Kidney glomerular epithelial cell (primary cell): ENCODE measurements around the gene EHD3.

Experiments used
- DNase-seq: peaks from one replicate; lab custom pipeline; 2025; lab: John Stamatoyannopoulos, UW

The EHD3 gene

DNA sequence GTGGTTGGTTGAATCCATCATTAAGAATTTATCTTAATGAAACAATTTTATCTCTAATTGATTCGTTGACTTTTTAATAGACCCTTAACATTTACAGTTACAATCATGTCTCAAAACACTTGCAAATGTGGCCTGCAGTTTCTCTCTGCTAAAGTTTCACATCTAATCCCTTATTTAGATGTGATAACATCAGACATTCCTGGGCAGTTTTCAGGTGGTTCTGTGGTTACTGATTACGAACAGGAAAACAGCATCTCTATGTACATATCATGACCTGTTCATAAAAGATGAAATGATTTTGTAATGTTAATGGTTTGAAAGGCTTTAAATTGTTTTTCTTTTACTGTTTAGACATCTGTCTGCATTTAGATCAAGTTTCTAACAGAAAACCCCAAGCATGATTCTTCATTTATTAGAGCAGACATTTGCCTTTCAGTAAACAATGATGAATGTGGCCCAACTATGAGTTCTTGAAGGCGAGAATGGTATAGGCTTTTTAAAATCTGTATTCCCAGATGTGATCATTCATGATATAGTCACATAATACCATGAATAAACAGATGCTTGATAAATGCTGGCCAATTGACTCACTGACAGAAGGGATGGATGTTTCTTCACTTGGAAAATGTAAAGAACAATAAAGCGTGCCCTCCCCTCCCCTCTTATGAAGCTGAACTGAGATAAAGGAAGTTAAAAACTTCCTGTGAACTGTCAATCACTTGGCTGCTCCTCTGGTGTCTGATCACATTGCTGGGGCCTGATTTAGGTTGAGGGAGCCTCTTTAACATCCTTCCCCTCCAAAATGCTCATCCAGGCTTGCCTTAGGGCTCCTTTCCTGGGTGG lies 20.1 kb upstream of the EHD3 start:
- DNase-seq: no peak

DNA sequence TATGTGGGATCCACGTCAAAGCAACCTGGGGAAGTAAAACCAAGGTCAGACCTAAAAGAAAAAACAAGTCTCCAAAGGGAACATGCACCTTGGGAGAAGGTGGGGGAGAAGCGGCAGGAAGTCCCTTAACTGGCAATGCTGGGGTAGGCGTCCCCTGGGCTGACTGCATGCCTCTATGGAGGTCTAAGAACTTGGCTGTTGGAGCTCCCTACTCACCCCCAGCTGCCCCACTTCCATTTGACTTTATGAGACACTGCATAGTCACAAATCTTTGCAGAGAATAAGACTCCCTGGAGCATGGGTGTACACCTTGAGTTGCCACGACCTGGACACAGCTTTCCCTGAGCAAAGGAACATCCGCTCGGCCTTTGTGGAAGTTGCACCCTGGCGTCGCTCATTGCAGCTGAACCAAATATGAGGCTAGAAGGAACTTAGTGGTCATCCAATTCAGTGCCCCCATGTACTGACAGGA lies 19.5 kb upstream of the EHD3 start:
- no peak for DNase-seq

DNA sequence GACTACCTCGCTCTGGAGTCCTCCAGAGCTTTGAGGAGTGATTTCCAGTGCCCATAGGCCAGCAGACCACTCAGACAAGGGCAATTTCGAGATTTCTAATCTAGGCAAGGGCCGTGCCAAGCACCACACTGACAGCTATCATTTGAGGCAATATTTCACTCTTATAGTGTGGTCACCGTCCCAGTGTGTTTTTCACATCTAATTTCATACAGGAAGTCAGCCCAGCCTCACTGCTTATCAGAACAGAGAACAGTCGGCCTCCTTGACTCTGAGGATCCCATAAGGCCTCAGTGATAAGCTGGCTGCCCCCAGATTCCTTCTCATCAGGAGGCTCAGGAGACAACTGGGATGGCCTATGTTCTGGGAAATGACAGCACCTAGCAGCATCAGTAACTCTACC lies 17.2 kb upstream of the EHD3 start:
- DNase-seq: no peak

DNA sequence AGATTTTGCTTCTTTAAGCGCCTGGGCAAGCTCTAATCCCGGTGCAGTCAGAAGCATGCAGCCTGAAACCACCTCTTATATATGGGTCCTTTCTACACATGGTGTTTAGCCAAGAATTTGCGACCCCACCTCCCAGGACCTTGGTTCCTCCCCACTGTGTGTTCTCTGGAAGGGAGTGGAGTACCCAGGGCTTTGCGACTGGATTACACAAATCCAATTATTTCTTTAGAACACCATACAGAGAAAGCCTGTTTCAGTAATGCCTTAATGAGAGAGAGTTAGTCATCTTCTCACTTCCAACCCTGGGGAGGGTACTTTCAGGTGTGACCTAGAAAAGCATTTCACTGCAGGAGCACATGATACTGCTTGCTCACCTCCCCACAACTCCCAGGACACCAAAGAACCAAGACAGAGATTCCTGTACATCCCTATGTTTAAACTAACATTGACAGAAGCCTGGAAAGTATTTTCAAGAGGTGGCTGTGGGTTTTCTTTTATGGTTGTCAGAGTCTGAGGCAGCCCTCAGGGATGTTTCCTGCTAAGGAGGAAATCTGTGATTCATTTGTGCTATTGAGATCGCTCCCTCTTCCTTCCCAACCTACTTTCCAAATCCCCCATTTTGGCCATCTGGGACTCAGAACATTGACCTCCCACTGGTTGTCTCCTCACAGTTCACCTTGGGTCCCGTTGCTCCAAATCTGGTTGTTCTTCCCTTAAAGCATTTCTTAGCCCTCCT lies 16.3 kb upstream of the EHD3 start, which contains the start of gene CAPN14:
Gene CAPN14, minus strand, starts transcription at position 51 of the 736 bp plus-strand sequence. CDS start 12,068 bp downstream, outside the sequence.
- DNase-seq: no peak

DNA sequence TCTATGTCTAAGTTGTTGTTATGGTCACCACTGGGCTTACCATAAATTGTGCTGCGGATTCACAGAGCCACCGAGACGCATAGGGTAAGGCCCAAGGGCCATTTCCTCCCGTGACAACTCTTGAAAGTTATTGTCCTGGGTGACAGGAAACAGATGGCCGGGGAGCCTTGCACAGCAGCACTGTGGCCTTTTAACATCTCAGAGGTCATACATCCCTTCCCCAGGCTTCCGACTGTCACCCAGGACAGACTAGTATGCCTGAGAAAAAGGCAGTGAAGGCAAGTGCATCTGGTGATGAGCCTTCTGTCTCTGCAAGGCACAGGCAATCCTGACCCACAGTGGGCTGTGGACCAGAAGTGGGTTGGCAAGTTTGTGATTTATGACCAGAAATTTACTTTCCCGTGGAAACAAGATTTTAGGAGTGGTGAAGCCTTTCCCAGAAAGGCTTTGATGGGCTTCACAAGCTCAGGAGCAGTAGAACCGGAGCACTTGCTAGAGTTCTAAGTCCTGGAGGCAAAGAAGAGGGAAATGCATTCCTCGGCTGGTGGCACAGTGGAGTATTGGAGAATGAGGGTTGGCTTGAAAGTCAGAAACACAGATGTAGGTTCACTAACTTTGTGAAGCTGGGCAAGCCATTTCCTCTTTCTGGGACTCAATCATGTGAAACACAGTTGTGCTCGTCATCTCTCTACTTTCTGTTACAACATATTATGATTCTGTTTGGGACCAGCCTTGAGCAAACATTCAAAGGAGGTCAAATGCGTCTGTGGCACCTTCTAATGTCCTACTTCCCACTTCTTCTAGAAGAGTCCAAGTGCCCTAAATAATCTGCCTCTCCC lies 14.6 kb upstream of the EHD3 start:
- no peak for DNase-seq

DNA sequence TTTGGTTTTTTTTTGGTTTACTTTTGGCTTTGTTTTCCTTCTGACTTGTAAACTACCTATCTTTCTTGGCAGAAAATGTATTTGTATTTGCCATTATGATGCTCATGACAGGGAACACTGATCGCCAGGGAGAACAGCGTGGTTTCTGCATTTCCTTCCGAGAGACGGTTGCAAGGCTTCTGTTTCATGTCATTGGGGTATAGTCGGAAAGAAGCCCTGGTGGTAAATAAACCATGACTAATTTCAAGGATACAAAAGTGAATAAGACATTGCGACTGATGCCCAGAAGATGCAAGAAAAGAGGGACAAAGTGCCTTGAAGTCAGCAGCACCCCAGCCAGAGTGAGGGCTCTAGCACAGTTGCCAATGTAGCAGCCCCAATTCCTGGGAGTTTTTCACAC lies 12.4 kb upstream of the EHD3 start:
- DNase-seq: no peak

DNA sequence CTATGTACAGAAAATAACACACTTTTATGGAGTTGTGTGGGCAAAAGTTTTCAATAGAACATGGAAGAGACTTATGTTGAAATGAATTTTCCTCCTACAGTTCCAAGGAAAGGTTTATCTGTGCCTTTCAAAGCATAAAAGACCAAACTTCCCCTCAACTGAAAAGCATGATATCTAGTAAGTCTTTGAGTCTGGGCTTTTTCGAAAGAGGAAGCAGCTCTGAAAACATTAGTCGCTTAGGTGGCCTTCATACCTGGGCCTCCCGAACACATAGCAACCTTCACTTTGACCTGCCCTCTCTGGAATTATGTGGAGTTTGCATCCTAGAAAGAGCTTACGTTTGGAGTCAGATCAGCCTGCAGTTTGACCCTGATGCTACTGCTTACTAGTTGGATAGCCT lies 11.9 kb upstream of the EHD3 start:
- no peak for DNase-seq

DNA sequence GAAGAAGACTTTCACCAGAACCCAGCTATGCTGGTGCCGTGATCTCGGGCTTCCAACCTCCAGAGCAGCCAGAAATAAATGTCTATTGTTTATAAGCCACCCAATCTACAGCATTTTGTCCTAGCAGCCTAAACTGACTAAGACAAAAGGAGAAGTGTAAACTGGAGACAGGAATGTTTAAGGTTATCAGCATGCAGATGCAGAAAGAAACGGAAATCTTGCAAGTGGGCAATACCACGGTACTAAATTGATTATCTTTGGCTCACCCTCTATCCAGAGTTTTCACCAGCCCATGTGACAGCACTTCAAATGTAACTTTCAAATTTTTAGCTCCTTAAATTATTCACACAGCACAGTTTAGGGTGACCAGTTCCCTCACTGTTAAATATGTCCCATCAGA lies 10.9 kb upstream of the EHD3 start:
- DNase-seq: no peak

DNA sequence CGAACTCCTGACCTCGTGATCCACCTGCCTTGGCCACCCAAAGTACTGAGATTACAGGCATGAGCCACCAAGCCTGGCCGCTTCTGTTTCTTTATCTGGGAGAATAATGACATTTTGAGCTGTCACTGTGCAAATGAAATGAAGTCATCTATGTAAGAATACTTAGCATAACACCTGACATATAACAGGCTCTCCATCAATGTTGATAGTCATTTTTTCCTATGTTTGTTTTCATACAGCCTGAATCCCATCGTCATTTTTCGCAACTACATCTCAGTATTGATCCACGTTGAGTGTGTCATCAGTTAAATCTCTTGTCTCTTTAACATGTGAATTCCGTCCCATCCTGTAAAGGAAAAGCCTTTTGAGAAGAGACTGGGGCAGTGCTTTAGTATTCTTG lies 10.2 kb upstream of the EHD3 start:
- no peak for DNase-seq

DNA sequence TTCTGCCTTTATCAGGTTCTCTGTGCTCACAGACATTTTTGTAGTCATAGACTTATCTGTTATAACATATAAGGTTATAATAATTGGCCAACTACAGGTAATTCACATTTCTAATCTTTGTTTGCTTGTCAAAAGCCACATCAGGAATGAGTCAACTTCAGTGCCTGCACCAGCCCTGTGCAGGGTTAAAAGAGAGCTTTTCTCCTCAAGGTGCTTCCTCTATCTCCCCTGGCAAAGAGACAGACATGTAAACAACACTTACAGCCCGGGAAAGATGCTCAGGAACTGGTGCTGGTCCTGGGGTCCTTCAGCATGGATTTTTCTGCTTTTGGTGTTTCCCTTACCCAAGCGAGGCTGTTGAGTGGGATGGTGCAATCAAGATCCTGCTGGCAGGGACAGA lies 7.7 kb upstream of the EHD3 start:
- no peak for DNase-seq

DNA sequence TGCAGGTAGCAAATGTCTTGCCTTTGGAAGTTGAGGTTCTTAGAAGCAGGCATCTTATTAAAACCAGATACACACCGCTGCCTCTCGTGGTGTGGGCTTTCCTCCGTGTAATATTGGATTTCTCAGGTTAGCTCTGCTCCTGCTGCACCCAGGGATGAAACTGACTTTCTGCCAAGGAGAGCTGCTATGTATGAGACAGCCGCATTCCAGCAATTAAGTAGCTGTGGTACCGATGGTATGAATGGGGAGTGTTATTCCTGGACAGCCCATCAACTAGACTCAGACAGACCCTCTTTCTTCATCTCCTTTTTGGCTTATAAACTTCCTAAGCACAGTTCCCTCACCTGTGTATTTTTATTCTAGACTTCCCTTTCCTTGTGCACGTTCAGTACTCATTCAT lies 6.8 kb upstream of the EHD3 start:
- DNase-seq: no peak

DNA sequence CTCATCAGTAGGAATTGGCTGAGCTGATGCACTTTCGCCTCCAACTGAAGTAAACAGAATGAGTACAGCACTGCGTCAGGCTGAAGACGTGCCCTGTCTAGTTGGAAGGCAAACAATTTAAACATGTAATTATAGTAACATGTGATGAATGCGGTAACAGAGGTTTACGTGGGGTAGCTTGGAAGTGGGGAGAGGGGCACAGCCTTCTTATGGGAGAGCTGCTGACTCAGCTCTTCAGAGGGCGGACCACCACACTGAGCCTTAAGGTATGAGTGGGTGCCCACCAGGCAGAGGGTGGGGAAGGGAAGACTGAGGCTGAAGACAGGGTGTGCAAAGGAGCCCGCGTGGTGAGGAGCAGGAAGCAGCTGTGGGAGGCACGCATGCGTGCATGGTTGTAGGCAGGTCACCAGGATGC lies 6.2 kb upstream of the EHD3 start:
- no peak for DNase-seq

DNA sequence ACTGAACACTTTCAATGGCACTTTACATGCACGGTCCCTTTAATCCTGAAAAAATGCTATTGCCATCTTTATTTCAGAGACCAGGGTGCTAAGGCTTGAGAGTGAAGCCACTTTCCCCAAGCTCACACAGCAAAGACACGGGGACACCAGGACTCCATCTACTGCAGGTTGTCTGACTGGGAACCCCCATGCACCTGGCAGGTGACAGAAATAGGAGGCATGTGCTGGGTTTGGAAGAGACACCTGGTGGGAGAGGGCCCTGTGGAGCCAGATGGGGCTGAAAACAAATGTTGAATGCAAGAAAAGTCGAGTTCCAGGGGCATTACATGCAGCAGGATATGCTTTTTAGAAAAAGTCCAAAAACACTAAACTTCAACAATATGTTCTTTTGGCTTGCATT lies 5.2 kb upstream of the EHD3 start:
- DNase-seq: no peak

DNA sequence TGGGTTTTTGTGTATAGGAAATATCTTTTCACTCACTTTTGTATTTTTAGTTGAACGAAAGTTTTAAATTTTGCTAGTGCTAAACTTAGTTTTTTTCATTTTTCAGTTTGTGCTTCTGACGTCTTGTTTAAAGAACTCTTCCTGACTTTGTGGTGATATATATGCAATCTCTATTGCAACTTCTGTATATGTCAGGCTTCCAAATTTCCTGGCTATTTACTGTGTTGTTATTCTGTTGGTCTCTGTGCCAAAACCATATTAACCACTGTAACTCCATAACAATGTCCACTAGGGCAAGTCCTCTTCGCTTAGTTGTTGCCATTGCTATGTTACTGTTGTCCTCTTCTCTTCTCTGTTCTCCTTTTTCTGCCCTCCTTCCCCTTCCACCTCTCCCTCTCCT lies 3.2 kb upstream of the EHD3 start:
- DNase-seq: no peak

DNA sequence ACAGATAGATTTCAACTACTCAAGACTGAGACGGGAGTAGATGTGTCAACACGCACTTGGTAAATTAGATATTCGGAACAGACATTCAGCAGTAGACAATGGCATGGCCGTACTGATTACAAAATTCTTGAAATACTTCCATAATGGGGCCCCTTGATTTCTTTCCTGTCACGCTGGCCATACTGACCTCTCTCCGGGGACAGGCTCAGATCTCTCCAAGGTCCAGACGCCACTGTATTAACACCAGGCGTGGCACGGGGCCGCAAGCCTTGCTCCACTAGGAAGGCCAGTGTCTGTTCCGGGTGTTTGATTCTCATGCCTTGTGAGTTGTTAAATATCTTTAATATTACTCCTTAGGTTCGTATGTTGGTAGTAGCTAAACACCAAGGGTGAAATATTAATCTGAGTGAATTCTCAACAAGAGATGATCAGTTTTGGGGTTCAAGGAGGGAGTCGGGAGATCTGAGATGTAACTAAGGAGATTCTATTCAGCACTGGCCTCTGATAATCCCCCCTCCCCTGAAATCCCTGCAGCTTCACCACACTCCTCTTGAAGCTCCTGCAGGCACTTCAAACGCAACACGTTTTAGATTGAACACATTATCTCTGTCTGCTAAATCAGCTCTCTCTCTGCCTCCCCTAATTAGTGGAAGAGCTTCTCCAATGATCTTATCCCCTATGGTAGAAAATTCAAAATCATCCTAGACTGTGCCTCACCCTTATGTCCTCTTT lies 2.2 kb upstream of the EHD3 start:
- DNase-seq: no peak

DNA sequence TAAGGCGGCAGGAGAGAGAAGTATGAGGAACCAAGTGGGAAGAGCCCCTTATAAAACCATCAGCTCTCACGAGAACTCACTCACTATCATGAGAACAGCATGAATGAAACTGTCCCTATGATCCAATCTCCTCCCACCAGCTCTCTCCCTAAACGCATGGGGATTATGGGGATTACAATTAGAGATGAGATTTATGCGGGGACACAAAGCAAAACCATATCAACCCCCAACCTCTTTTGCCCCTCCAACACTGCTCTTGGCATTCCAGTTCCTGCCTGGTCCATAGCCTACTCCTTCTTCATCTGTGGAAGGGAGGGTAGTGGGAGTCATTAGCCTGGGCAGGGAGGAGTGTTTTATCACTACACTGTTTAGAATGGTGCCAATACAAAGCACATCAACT lies 1.4 kb upstream of the EHD3 start:
- DNase-seq: no peak

DNA sequence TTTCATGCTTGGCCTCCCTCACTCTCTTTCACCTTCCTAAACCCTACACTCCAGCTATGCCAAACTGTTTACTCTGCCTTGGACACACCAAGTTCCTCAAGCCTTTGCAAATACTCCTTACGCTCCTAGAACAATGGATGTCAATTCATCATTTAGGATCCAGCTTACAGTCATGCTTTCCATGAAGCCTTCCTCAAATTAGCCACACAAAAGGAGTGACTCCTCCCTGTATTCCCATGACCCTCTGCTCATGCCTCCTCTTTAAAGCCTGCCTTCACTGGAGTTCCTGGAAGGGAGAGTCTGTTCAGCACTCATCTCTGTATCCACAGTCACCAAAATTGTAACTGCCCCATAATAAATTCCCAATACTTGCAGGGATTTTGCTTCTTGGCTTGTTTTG lies 721 bp upstream of the EHD3 start:
- peak; percentile 16 for DNase-seq

DNA sequence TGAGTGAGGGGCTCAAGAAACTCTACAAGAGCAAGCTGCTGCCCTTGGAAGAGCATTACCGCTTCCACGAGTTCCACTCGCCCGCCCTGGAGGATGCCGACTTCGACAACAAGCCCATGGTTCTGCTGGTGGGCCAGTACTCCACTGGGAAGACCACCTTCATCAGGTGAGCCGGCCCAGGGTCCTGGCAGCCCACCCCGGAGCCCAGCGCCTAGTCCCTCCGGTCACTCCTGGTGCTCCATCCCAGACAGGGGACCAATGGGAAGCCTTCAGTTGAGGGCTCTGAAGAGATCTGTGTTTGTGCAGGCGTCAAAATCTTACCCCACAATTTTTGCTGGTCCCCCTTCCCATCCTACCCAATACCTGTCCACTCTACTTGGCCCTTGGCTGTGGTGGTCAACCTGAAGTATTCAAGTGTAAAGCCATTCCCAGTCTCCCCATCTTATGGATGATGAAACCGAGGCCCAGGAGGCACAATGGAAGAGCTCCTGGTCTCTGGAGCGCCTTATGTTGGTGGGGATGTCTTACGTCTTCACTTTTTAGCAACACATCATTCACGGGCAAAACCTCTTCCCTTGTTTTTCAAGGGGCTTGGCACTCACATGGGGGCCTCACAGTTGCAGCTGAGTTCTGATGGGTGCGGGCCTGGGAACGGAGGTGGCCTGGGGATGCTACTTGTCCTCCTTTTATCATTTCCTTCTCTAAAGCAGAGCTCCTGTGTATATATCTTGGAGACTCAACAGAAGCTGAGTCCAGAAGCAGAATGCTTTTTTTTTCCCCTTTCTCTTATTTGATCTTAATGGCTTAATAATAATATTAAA lies 941 bp downstream of the EHD3 start:
- DNase-seq: no peak

DNA sequence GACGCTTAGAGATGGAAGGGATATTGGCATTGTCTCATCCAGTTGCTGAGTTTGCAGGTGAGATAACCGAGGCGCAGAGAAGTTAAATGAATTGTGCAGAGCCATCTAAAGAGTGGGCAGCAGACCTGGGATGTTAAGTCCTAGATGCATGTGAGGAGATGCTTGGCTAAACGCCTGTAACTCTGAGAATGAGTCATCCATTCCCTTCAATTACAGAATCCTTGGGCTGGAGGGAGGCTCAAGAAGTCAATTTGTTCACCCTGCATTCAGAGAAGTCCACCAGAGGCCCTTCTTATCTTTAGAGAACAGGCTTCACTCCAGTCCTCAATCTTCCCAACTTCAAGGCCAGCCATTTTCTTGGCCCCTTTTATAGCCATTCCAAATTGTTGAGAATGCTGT lies 1.6 kb downstream of the EHD3 start:
- peak; percentile 66 for DNase-seq

DNA sequence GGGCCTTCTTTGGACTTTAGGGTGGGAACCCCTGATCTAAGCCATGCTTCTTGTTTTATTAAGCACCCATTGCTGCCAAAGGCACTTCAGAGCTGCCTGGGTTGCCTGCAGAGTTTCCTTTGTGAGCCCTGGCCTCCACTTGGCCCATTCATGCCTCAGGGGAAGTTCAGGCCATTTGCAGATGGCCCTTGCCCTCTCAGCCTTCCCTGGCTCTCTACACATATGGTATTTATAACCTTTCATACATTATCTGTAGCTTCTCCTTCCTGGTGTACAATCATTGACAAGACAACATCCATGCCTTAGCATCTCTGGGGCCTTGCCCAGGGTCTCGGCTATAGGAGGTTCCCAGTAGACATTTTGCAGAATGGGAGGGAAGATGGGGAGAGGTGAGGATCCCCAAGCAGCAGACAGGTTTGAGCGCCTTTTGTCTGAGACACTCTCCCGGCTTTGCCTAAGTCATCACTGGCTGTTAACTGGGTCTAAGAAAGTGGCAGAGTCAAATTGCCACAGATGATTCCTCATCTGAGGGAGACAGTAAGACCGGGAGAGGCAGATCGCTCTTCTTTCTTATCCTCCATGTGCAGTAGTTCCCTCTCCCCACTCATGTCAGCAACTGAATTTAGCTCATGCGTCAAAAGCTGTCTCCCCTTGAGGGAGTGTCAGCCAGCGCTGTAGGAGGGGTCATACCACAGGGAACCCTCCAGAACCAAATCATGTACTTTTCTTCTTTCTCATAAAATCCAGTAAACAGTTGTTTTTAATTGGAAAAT lies 2.7 kb downstream of the EHD3 start:
- DNase-seq: no peak
